Right ventricle myocardium superior (tissue), 1 donor: ENCODE results near the gene LAMP2. TPM values are rescaled to one million over a fixed set of nuclear protein-coding genes. Genes with fewer than 3 reads are reported as not detected.

Experiments used
- ATAC-seq: fragments of 200-7000 bp; cut with Tn5 transposase; one replicate; pipeline ENCODE4 v1.9.1; 2020; ENCODE audit warnings: mild to moderate bottlenecking; ENCODE audit not compliant: poor library complexity
- DNase-seq: peaks from one replicate; pipeline ENCODE4 v3.0.0-alpha.2; 2020
- intact Hi-C: fragments of 100-400 bp; cut with DNase I; formaldehyde crosslinking; loops from one replicate; pipeline ENCODE4 v1.11.2; 2022
- total RNA-seq: library from RNA; stranded (reverse); fragmentation: NEBNext Ultra II Directional; extraction: Animal tissue kit (Norgen Biotek cat#: 25700); gene quantifications from one replicate; pipeline ENCODE4 v1.2.1, GENCODE V29; 2021
- donor health status: DM: no; HTN: yes; CAD: no; lungs with severe emphysema.

The LAMP2 gene
- total RNA-seq, 1 donor from 2014 or later = 49.2 TPM

DNA sequence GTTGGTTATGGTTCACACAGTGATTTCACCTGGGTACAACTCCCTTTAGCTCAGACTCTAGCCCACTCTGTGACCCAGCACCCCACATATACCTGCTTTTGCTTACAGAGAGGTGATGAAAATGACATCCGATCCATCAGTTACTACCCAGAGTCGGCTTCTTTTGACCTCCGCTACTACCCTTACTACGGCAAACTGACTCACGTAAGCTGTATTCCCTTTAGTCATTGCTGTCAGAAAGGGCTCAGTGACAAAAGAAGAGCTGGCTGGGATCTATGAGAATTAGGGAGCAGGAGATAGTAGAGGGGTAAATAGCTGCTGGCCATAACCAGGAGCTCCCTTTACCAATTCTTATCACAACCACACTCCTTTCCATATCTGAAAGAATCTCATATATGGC, 90.5 kb downstream of the LAMP2 start:
- no peak for ATAC-seq
- intact Hi-C loops = no loop called here

More for the DNA sequence above, 90.5 kb downstream of the LAMP2 start:
- DNase-seq = no peak

Other genes with a start within 250 kb of the LAMP2 start
- gene ZBTB33, start 218.5 kb downstream of the LAMP2 start, total RNA-seq = 6.6 TPM
- 1.1 TPM for gene TMEM255A, start 157.8 kb downstream of the LAMP2 start, total RNA-seq
- gene ATP1B4, start 107.2 kb downstream of the LAMP2 start, total RNA-seq = not detected
- 17.9 TPM for gene CUL4B, start 91.7 kb upstream of the LAMP2 start, total RNA-seq
- 30.3 TPM for gene MCTS1, start 134.8 kb upstream of the LAMP2 start, total RNA-seq
- gene C1GALT1C1, start 160.8 kb upstream of the LAMP2 start, total RNA-seq = 17.1 TPM